ENCODE measurements around the gene PLEKHA5.

Gene PLEKHA5

DNA sequence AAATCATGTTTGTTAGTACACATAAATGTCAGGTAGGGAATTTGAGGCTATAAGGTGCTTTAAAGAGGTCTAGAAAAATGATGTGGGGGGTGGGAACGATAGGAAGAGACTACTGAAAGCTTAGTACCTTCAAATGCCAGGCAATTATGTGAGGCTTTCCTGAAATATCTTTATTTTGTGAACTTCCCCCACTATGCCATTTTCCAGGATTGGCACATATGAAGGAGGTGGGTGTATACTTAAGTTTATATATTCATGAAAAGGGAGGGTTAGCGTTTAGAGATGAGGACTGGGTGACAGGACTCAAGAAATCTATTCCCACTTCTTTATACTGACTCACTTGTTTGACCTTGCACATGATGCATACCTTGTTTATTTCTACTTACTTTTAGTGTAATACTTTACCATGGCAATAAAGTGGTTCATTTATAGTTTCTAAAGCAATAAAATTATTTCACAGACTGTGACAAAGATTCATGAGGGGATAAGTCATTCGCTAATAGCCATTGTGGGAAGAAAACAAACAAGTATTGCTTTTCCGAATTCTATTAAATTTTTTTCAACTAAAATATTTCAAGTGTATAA is 77.1 kb downstream of the PLEKHA5 start:
- TF ChIP-seq PPARA (CRISPR knock-in tag; IDR thresholded peaks at IDR 0.05; ENCODE audit: borderline replicate concordance) (no peak), POU6F1 (CRISPR knock-in tag; IDR thresholded peaks at IDR 0.05; ENCODE audit: borderline replicate concordance, low read depth) (no peak)
- TF ChIP-seq, protein P1, sequence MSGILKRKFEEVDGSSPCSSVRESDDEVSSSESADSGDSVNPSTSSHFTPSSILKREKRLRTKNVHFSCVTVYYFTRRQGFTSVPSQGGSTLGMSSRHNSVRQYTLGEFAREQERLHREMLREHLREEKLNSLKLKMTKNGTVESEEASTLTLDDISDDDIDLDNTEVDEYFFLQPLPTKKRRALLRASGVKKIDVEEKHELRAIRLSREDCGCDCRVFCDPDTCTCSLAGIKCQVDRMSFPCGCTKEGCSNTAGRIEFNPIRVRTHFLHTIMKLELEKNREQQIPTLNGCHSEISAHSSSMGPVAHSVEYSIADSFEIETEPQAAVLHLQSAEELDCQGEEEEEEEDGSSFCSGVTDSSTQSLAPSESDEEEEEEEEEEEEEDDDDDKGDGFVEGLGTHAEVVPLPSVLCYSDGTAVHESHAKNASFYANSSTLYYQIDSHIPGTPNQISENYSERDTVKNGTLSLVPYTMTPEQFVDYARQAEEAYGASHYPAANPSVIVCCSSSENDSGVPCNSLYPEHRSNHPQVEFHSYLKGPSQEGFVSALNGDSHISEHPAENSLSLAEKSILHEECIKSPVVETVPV (CRISPR knock-in tag; IDR thresholded peaks at IDR 0.05) = no peak
- ATAC-seq = no peak

DNA sequence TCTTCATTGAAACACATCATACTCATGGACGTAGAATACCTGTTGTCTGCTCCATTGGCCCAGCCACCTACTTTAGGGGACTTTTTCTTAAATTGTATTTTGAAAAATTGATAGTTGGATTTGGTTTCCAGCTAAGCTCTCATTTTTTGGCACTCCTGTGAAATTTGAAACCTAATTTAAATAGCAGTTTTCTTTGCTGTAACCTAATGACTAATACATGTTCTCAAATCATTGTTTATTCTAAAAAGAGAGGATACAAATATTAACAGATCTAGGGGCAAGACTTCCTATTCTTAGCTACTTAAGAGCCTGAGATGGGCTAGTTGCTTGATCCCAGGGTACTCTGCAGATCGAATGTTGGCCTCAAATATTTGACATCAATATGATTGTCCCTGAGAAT is 78.9 kb downstream of the PLEKHA5 start:
- ATAC-seq = no peak
- TF ChIP-seq ESRRG (CRISPR knock-in tag; IDR thresholded peaks at IDR 0.05) (no peak), ISL1 (CRISPR knock-in tag; IDR thresholded peaks at IDR 0.05) (no peak), POU6F1 (CRISPR knock-in tag; IDR thresholded peaks at IDR 0.05; ENCODE audit: borderline replicate concordance, low read depth) (no peak), ZNF8 (CRISPR knock-in tag; IDR thresholded peaks at IDR 0.05) (no peak), GLIS3 (CRISPR knock-in tag; IDR thresholded peaks at IDR 0.05) (no peak), OSR1 (CRISPR knock-in tag; IDR thresholded peaks at IDR 0.05) (no peak), ZNF70 (CRISPR knock-in tag; IDR thresholded peaks at IDR 0.05) (no peak)

DNA sequence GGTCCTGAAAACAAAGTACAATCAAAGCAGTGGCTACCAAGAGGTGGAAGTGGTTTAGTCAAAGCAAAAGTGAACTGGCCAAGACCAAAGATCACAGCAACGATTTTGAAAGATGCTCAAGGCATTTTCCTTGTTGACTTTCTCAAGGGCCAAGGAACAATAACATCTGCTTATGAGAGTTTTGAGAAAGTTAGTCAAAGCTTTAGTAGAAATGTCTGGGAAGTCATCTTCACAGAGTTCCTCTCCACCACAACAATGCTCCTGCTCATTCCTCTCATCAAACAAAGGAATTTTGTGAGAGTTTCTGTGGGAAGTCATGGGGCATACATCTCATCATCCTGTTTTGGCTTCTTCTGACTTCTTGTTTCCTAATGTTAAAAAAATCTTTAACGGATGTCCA is 80.1 kb downstream of the PLEKHA5 start:
- TF ChIP-seq ZFP30 (CRISPR knock-in tag; IDR thresholded peaks at IDR 0.05) (no peak), ZNF8 (CRISPR knock-in tag; IDR thresholded peaks at IDR 0.05) (no peak), ZNF70 (CRISPR knock-in tag; IDR thresholded peaks at IDR 0.05) (no peak), CSDC2 (CRISPR knock-in tag; IDR thresholded peaks at IDR 0.05) (no peak), CREB5 (CRISPR knock-in tag; IDR thresholded peaks at IDR 0.05; ENCODE audit: low read depth) (no peak), ZNF565 (CRISPR knock-in tag; conservative IDR thresholded peaks at IDR 0.05; ENCODE audit: low read depth) (no peak), TOX (CRISPR knock-in tag; IDR thresholded peaks at IDR 0.05; ENCODE audit: borderline replicate concordance) (no peak), POU6F1 (CRISPR knock-in tag; IDR thresholded peaks at IDR 0.05; ENCODE audit: borderline replicate concordance, low read depth) (no peak)

DNA sequence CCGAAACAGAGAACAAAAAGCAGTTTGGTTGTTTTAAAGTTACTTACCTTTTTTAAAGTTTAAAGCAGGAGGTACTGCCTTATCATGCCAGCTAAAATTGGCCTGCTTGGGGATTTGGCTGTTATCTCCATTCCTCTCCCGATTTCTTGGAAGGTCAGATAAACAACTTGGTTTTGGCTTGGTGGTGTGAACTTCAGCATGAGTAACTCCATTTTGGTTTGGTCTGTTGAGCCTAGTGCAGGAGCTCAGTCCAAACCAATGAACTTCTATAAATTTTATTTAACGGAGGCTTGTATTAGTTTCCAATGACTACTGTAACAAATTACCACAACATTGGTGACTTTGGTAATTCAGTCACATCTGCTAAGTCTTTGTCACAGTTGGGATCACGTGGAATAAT is 82.3 kb downstream of the PLEKHA5 start:
- TF ChIP-seq SNAI2 (CRISPR knock-in tag; IDR thresholded peaks at IDR 0.05) (no peak), ARNTL (CRISPR knock-in tag; IDR thresholded peaks at IDR 0.05; ENCODE audit: borderline replicate concordance, low read depth) (no peak), ISL1 (CRISPR knock-in tag; IDR thresholded peaks at IDR 0.05) (no peak), TCF4 (CRISPR knock-in tag; IDR thresholded peaks at IDR 0.05; ENCODE audit: borderline replicate concordance) (no peak), ESRRG (CRISPR knock-in tag; IDR thresholded peaks at IDR 0.05) (no peak), PPARA (CRISPR knock-in tag; IDR thresholded peaks at IDR 0.05; ENCODE audit: borderline replicate concordance) (no peak), CSDC2 (CRISPR knock-in tag; IDR thresholded peaks at IDR 0.05) (no peak), ZFP3 (CRISPR knock-in tag; IDR thresholded peaks at IDR 0.05) (no peak), ZFP30 (CRISPR knock-in tag; IDR thresholded peaks at IDR 0.05) (no peak), RARB (CRISPR knock-in tag; IDR thresholded peaks at IDR 0.05) (no peak), ZC3H10 (CRISPR knock-in tag; IDR thresholded peaks at IDR 0.05) (no peak)
- TF ChIP-seq, protein P1 (CRISPR knock-in tag; IDR thresholded peaks at IDR 0.05) = no peak
- ATAC-seq = no peak

More for the DNA sequence above, 80.1 kb downstream of the PLEKHA5 start:
- ATAC-seq = no peak

Data from SK-N-SH treated with all-trans-retinoic acid at 6 μM for 48 hours (cell line).